K562 (cell line): ENCODE measurements around the gene CA7. TPM values are rescaled to one million over a fixed set of nuclear protein-coding genes. Genes with fewer than 3 reads are reported as not detected.
A peak's percentile ranks its signal among the peaks of the same experiment; 100 is the strongest.

Experiments
- ATF1 ChIP-seq, 2 experiments: fragments of 450-650 bp in 1 of 2; IDR thresholded peaks; 2 replicates each; pipeline ENCODE4 v1.6.1; 2016; ENCODE audit warnings: missing compliant biosample characterization in 1 of 2, missing genetic modification characterization in 1 of 2
- CBFA2T2 ChIP-seq: fragments of 450-650 bp; conservative IDR thresholded peaks from 2 replicates; pipeline ENCODE4 v1.6.1; 2017; ENCODE audit warnings: mild to moderate bottlenecking
- CREBBP ChIP-seq: IDR thresholded peaks from one replicate; pipeline ENCODE4 v1.6.1; 2012; ENCODE audit warnings: low read depth, mild to moderate bottlenecking, control low read depth, inconsistent platforms, low read length
- DIDO1 ChIP-seq: fragments of 450-650 bp; IDR thresholded peaks from 2 replicates; pipeline ENCODE4 v1.6.1; 2016; ENCODE audit warnings: low read depth, missing biosample characterization, missing genetic modification characterization
- DMBX1 ChIP-seq: fragments of 250-450 bp; sonication (Bioruptor Pico); IDR thresholded peaks from 2 replicates; pipeline ENCODE4 v1.8.0; 2022; ENCODE audit warnings: inconsistent platforms, mild to moderate bottlenecking, moderate library complexity, borderline replicate concordance
- E4F1 ChIP-seq: fragments of 250-450 bp; sonication (Bioruptor Pico); IDR thresholded peaks from 2 replicates; pipeline ENCODE4 v1.5.0; 2021; ENCODE audit warnings: mild to moderate bottlenecking, borderline replicate concordance
- HMGN3 ChIP-seq: IDR thresholded peaks from 2 replicates; pipeline ENCODE4 v1.6.1; 2011; ENCODE audit warnings: borderline replicate concordance, low read depth, mild to moderate bottlenecking, mixed read lengths, low read length; ENCODE audit not compliant: insufficient read length; ENCODE audit errors: extremely low read depth
- ILK ChIP-seq: fragments of 450-650 bp; IDR thresholded peaks from 2 replicates; pipeline ENCODE4 v1.6.1; 2016; ENCODE audit warnings: missing genetic modification characterization, low read depth, mild to moderate bottlenecking, missing compliant biosample characterization, moderate library complexity, borderline replicate concordance
- KLF16 ChIP-seq: IDR thresholded peaks from 2 replicates; pipeline ENCODE4 v1.6.1; 2016; ENCODE audit warnings: antibody characterized with exemption
- MEF2D ChIP-seq: conservative IDR thresholded peaks from 2 replicates; pipeline ENCODE4 v1.6.1; 2016; ENCODE audit warnings: low read depth, missing genetic modification characterization, missing compliant biosample characterization
- NFE2 ChIP-seq: IDR thresholded peaks from 2 replicates; pipeline ENCODE4 v1.6.1; 2014; ENCODE audit warnings: antibody characterized with exemption, low read depth
- TAF15 ChIP-seq: fragments of 200-400 bp; formaldehyde crosslinking; IDR thresholded peaks from 2 replicates; pipeline ENCODE4 v1.6.1; 2017; ENCODE audit warnings: mild to moderate bottlenecking, low read depth, low read length, moderate library complexity
- ZBTB40 ChIP-seq, 2 experiments: fragments of 450-650 bp in 1 of 2; sonication (generic) in 1 of 2; formaldehyde crosslinking in 1 of 2; IDR thresholded peaks; 2 replicates each; pipeline versions ENCODE4 v1.7.1 to v1.9.0; 2016 to 2022; ENCODE audit warnings: inconsistent platforms in 1 of 2, mild to moderate bottlenecking in 1 of 2, missing genetic modification reagents in 1 of 2
- ZNF212 ChIP-seq: fragments of 450-650 bp; formaldehyde crosslinking; IDR thresholded peaks from 2 replicates; pipeline ENCODE4 v1.4.0; 2020; ENCODE audit warnings: mild to moderate bottlenecking
- polyA plus RNA-seq, 8 experiments: library from polyadenylated mRNA; depleted of rRNA in 4 of 8; stranded (reverse) in 5 of 8; unstranded in 3 of 8; fragments of >200 nt; fragmentation: Nextera tagmentation in 2 of 8; fragmentation: Illumina TruSeq in 1 of 8; extraction: Ambion mirVana in 2 of 8; extraction: Trizol in 1 of 8; gene quantifications; 2 replicates each; pipeline versions ENCODE4 v1.2.1 to v1.2.3, GENCODE V29; 2011 to 2014; ENCODE audit warnings: inconsistent platforms in 1 of 8, missing spikeins in 1 of 8
- total RNA-seq, 7 experiments: library from RNA; depleted of rRNA in 6 of 7; stranded (reverse); fragments of >200 nt in 6 of 7; fragmentation: Illumina TruSeq in 2 of 7; extraction: Trizol in 2 of 7; gene quantifications; 2 replicates each; pipeline versions ENCODE4 v1.2.1 to v1.2.3, GENCODE V29; 2011 to 2021; ENCODE audit warnings: low replicate concordance in 1 of 7

CA7 gene
- total and polyA plus RNA-seq, 9 of the 15 experiments (the other 6 are each of a cell fraction or from before 2014, with no cell fraction given), result 0.03 to 0.07 (median 0.05) TPM; not detected in 5

GRCh38 chr16:66900721-66901441 lies 56.7 kb downstream of the CA7 start (continued):
- TF ChIP-seq ZBTB40 (IDR thresholded peaks at IDR 0.05) (no peak), ZBTB40 (CRISPR knock-in tag; IDR thresholded peaks at IDR 0.05) (no peak), CREBBP (no peak), DMBX1 (CRISPR knock-in tag) (peak; percentile 73; the same call in 1 of the 2 replicates), ILK (tag) (no peak), DIDO1 (tag) (no peak), KLF16 (no peak), CBFA2T2 (0 out of 2 replicates have a peak, but pooled peaks have one; percentile 1), E4F1 (no peak), ZNF212 (CRISPR knock-in tag) (no peak), HMGN3 (no peak), MEF2D (tag) (0 out of 2 replicates have a peak, but pooled peaks have one; percentile 39), NFE2 (no peak), ATF1 (CRISPR knock-in tag; IDR thresholded peaks at IDR 0.05) (no peak), ATF1 (tag; IDR thresholded peaks at IDR 0.05) (no peak), TAF15 (no peak)
